HCT116 (cell line): ENCODE data around the gene HERPUD1. TPM values are rescaled to one million over a fixed set of nuclear protein-coding genes. Genes with fewer than 3 reads are reported as not detected.

Source experiments
- ATAC-seq: fragments of 200-7000 bp; cut with Tn5 transposase; 2 replicates; pipeline ENCODE4 v1.9.1; 2020; ENCODE audit warnings: mild to moderate bottlenecking, moderate library complexity
- BruUV-seq: library from RNA; stranded (reverse); fragments of 400-500 nt; replicated peaks from 2 replicates; lab custom pipeline; 2021; lab: Mats Ljungman, UMichigan
- CTCF ChIA-PET: fragments of 300-600 bp; sonication (Branson Sonifier 250); formaldehyde crosslinking; loops from one replicate; lab custom pipeline; 2021; ENCODE audit warnings: antibody characterized with exemption; lab: Charles Lee
- POLR2A ChIA-PET: fragments of 300-600, 350-600 bp; sonication (Branson Sonifier 250); formaldehyde crosslinking; loops from one replicate; lab custom pipeline; 2021; ENCODE audit warnings: antibody characterized with exemption; lab: Charles Lee
- RAD21 ChIA-PET, 2 experiments: fragments of 300-600 bp; sonication (Branson Sonifier 250); formaldehyde crosslinking; loops; one replicate each; lab custom pipeline; 2023; ENCODE audit warnings: low total read pairs in 2 of 2; ENCODE audit not compliant: uncharacterized antibody in 2 of 2, unreplicated experiment in 2 of 2, low non-redundant PET in 1 of 2; lab: Charles Lee
- DNase-seq: peaks from one replicate; pipeline ENCODE4 v3.0.0-alpha.2; 2010; ENCODE audit warnings: low read depth, low spot score
- H2AFZ ChIP-seq: fragments of 200-600 bp; shearing (Covaris generic), sonication (generic); 2 replicates; pipeline ENCODE4 v1.6.1; 2017; ENCODE audit warnings: low read depth, mixed run types, mixed read lengths, antibody characterized with exemption, low read length; ENCODE audit not compliant: poor library complexity, severe bottlenecking
- H3K27ac ChIP-seq: 2 replicates; pipeline ENCODE4 v1.5.1; 2012; ENCODE audit warnings: low read depth, low read length
- H3K27me3 ChIP-seq: fragments of 200-600 bp; sonication (generic); 2 replicates; pipeline ENCODE4 v1.6.1; 2016; ENCODE audit warnings: mixed run types, low read length, mixed read lengths; ENCODE audit not compliant: insufficient read depth
- H3K36me3 ChIP-seq, 2 experiments: fragments of 200-500 bp in 1 of 2; fragments of 200-600 bp in 1 of 2; sonication (Bioruptor generic) in 1 of 2; sonication (generic) in 1 of 2; 2 replicates each; pipeline versions ENCODE4 v1.5.1 to v1.6.1; 2014 to 2016; ENCODE audit warnings: low read length in 2 of 2, inconsistent platforms in 1 of 2, mixed read lengths in 1 of 2, mixed run types in 1 of 2; ENCODE audit not compliant: insufficient read depth in 2 of 2, control insufficient read depth in 1 of 2
- H3K4me1 ChIP-seq, 2 experiments: fragments of 200-600 bp in 1 of 2; sonication (generic) in 1 of 2; 2 replicates each; pipeline versions ENCODE4 v1.5.1 to v1.6.1; 2012 to 2017; ENCODE audit warnings: low read length in 2 of 2, inconsistent platforms in 1 of 2, mild to moderate bottlenecking in 1 of 2, mixed read lengths in 1 of 2, mixed run types in 1 of 2, moderate library complexity in 1 of 2; ENCODE audit not compliant: insufficient read depth in 2 of 2, control insufficient read depth in 1 of 2
- H3K4me2 ChIP-seq: fragments of 200-600 bp; sonication (generic); 2 replicates; pipeline ENCODE4 v1.6.1; 2017; ENCODE audit warnings: mixed run types, low read length, mixed read lengths
- H3K4me3 ChIP-seq, 2 experiments: fragments of 200-600 bp in 1 of 2; sonication (generic) in 1 of 2; replicated peaks in 1 of 2; 2 replicates each; pipeline ENCODE4 v1.5.1; 2011 to 2016; ENCODE audit warnings: low read length in 2 of 2, control low read depth in 1 of 2, low read depth in 1 of 2, mild to moderate bottlenecking in 1 of 2, mixed read lengths in 1 of 2, mixed run types in 1 of 2
- H3K79me2 ChIP-seq: fragments of 200-600 bp; sonication (generic); 2 replicates; pipeline ENCODE4 v1.6.1; 2017; ENCODE audit warnings: mild to moderate bottlenecking, mixed run types, low read length, moderate library complexity, mixed read lengths; ENCODE audit not compliant: insufficient read depth
- H3K9ac ChIP-seq: fragments of 200-600 bp; sonication (generic); 2 replicates; pipeline ENCODE4 v1.6.1; 2016; ENCODE audit warnings: low read length, mixed read lengths
- H3K9me2 ChIP-seq: fragments of 200-600 bp; sonication (generic), shearing (Covaris generic); 2 replicates; pipeline ENCODE4 v1.6.1; 2017; ENCODE audit warnings: mixed run types, mild to moderate bottlenecking, moderate library complexity; ENCODE audit not compliant: insufficient read depth
- H3K9me3 ChIP-seq, 2 experiments: fragments of 200-500 bp in 1 of 2; fragments of 200-600 bp in 1 of 2; sonication (Bioruptor generic) in 1 of 2; sonication (generic) in 1 of 2; 2 replicates each; pipeline ENCODE4 v1.6.1; 2014 to 2017; ENCODE audit warnings: low read length in 2 of 2, mixed read lengths in 2 of 2, inconsistent platforms in 1 of 2, low read depth in 1 of 2, mild to moderate bottlenecking in 1 of 2, mixed run types in 1 of 2, moderate library complexity in 1 of 2; ENCODE audit not compliant: control insufficient read depth in 1 of 2, insufficient read depth in 1 of 2
- H4K20me1 ChIP-seq: fragments of 200-600 bp; sonication (generic), shearing (Covaris generic); 2 replicates; pipeline ENCODE4 v1.6.1; 2017; ENCODE audit warnings: mixed run types, mild to moderate bottlenecking, moderate library complexity; ENCODE audit not compliant: insufficient read depth
- CEBPB ChIP-seq: IDR thresholded peaks from 2 replicates; pipeline ENCODE4 v1.6.1; 2012; ENCODE audit warnings: low read depth
- EZH2 ChIP-seq: fragments of 200-600 bp; sonication (generic); IDR thresholded peaks from 2 replicates; pipeline ENCODE4 v1.6.1; 2017; ENCODE audit warnings: antibody characterized with exemption, mixed run types
- FOSL1 ChIP-seq: IDR thresholded peaks from 2 replicates; pipeline ENCODE4 v1.6.1; 2012; ENCODE audit warnings: low read depth
- MAX ChIP-seq: IDR thresholded peaks from 2 replicates; pipeline ENCODE4 v1.6.1; 2012
- POLR2A ChIP-seq: IDR thresholded peaks from 2 replicates; pipeline ENCODE4 v1.7.0; 2011; ENCODE audit warnings: borderline replicate concordance; ENCODE audit not compliant: insufficient read depth, insufficient read length; ENCODE audit errors: extremely low read depth
- POLR2AphosphoS5 ChIP-seq: IDR thresholded peaks from 2 replicates; pipeline ENCODE4 v1.6.1; 2011; ENCODE audit warnings: mild to moderate bottlenecking, low read depth, low read length, moderate library complexity
- REST ChIP-seq: IDR thresholded peaks from 2 replicates; pipeline ENCODE4 v1.6.1; 2012; ENCODE audit warnings: low read depth
- SIN3A ChIP-seq: IDR thresholded peaks from 2 replicates; pipeline ENCODE4 v1.6.1; 2012; ENCODE audit warnings: low read depth
- SRF ChIP-seq: IDR thresholded peaks from 2 replicates; pipeline ENCODE4 v1.6.1; 2012; ENCODE audit warnings: low read depth
- TCF7L2 ChIP-seq: IDR thresholded peaks from 2 replicates; pipeline ENCODE4 v1.7.0; 2011; ENCODE audit warnings: borderline replicate concordance, inconsistent platforms; ENCODE audit not compliant: insufficient read depth, insufficient read length; ENCODE audit errors: extremely low read depth
- YY1 ChIP-seq: IDR thresholded peaks from 2 replicates; pipeline ENCODE4 v1.6.1; 2011; ENCODE audit warnings: low read length, low read depth, moderate library complexity, mild to moderate bottlenecking; ENCODE audit not compliant: insufficient replicate concordance; ENCODE audit errors: extremely low read depth
- ZBTB33 ChIP-seq: IDR thresholded peaks from 2 replicates; pipeline ENCODE4 v1.6.1; 2011; ENCODE audit warnings: mild to moderate bottlenecking, low read length, moderate library complexity; ENCODE audit not compliant: insufficient replicate concordance; ENCODE audit errors: extremely low read depth
- ZFX ChIP-seq: fragments of 450-650 bp; IDR thresholded peaks from 2 replicates; pipeline ENCODE4 v1.6.1; 2017
- ZNF274 ChIP-seq: fragments of 200-500 bp; sonication (Bioruptor generic); IDR thresholded peaks from 2 replicates; pipeline ENCODE4 v1.6.1; 2014; ENCODE audit warnings: mild to moderate bottlenecking, low read depth, low read length, inconsistent platforms
- intact Hi-C: fragments of 100-400 bp; cut with micrococcal nuclease; formaldehyde crosslinking; loops from 2 replicates; pipeline ENCODE4 v1.10.0; 2022
- total RNA-seq: library from RNA; stranded (reverse); gene quantifications from one replicate; pipeline ENCODE4 v1.2.1, GENCODE V29; 2021; ENCODE audit not compliant: unreplicated experiment

HERPUD1 gene
- total RNA-seq, 1 experiment from 2014 or later = 113 TPM

- TF ChIP-seq REST (no peak), SIN3A (no peak), MAX (peak; percentile 39; the same call in 1 of the 2 replicates), SRF (no peak)
Observed at GRCh38 chr16:56984639-56985038, 52.7 kb downstream of the HERPUD1 start (continued).

- Histone ChIP-seq H3K9me3 (no peaks in the 10 kb centered on the region), H3K27ac (peak overlapping the region; percentile 49), H3K4me3 (peak overlapping the region in 1 of 2 experiments; percentile 12; a peak in 1 of 4 replicates), H2AFZ (peak overlapping the region; percentile 62), H3K27me3 (no peaks in the 10 kb centered on the region), H3K9me2 (no peaks in the 10 kb centered on the region), H3K9ac (peak overlapping the region; percentile 50), H3K79me2 (no peaks in the 10 kb centered on the region), H3K4me2 (peak overlapping the region; percentile 75), H3K4me1 (peaks cover 29 to 48% of the 10 kb centered on the region in 2 experiments), H4K20me1 (no peaks in the 10 kb centered on the region), H3K36me3 (no peaks in the 10 kb centered on the region)
- ATAC-seq (peak; percentile 77), DNase-seq (peak; percentile 62)
- TSS peak; percentile 82 for BruUV-seq
- CTCF ChIA-PET = interaction anchor here (2.3 kb wide), 1 partner anchor 21 kb away, joined by 10 read pairs; no protein-coding TSS in a partner anchor
- RAD21 ChIA-PET = no interaction called here
- POLR2A ChIA-PET = no interaction called here
- intact Hi-C loops = no loop called here
- no peak for TF ChIP-seq SRF
- no peak for TF ChIP-seq POLR2A
- TF ChIP-seq ZFX = peak; percentile 58
- no peak for TF ChIP-seq ZNF274
- peak; percentile 28 for TF ChIP-seq ZBTB33
- peak; percentile 71 for TF ChIP-seq TCF7L2
- TF ChIP-seq CEBPB = no peak
- no peak for TF ChIP-seq EZH2
- TF ChIP-seq YY1 = peak; percentile 31
- peak; percentile 75 for TF ChIP-seq POLR2AphosphoS5
- no peak for TF ChIP-seq REST
- peak; percentile 67 for TF ChIP-seq FOSL1
- no peak for TF ChIP-seq SIN3A
Observed at GRCh38 chr16:56985288-56985961, 53.5 kb downstream of the HERPUD1 start.
